Peyer's patch (tissue), 4 donors: ENCODE data around the gene TMEM139.

ENCODE experiments used
- POLR2A ChIP-seq, 2 donors: fragments of 450-650 bp; IDR thresholded peaks; one replicate each; pipeline ENCODE4 v1.5.1; 2017; ENCODE audit warnings: antibody characterized with exemption in 2 of 2, mild to moderate bottlenecking in 2 of 2, moderate library complexity in 2 of 2
- TF ChIP-seq, protein P1 (sequence below), 6 experiments: fragments of 450-650 bp in 4 of 6; fragments of 200-600 bp in 2 of 6; sonication (generic) in 1 of 6; IDR thresholded peaks; one replicate each; pipeline ENCODE4 v1.5.1; 2017 to 2019; ENCODE audit warnings: antibody characterized with exemption in 6 of 6, mild to moderate bottlenecking in 3 of 6, moderate library complexity in 1 of 6

DNA sequence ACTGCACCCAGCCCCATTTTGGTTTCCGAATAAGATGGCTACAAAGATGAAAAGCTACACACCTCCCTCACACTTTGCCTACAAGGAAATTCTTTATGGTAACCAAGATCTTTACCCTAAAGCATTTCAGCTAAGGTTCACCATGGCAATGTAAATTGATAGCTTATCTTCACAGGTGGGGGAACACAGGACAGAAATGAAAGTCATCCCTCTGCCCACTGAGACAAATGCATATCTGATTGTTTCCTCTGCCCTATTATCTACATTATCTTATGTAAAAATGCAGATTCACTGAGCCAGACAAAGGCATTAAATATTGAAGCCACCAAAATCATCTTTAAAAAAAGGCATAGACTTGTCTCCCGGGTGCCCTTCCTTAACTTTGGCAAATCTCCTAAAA is 3.2 kb upstream of the TMEM139 start:
- TF ChIP-seq, protein P1, sequence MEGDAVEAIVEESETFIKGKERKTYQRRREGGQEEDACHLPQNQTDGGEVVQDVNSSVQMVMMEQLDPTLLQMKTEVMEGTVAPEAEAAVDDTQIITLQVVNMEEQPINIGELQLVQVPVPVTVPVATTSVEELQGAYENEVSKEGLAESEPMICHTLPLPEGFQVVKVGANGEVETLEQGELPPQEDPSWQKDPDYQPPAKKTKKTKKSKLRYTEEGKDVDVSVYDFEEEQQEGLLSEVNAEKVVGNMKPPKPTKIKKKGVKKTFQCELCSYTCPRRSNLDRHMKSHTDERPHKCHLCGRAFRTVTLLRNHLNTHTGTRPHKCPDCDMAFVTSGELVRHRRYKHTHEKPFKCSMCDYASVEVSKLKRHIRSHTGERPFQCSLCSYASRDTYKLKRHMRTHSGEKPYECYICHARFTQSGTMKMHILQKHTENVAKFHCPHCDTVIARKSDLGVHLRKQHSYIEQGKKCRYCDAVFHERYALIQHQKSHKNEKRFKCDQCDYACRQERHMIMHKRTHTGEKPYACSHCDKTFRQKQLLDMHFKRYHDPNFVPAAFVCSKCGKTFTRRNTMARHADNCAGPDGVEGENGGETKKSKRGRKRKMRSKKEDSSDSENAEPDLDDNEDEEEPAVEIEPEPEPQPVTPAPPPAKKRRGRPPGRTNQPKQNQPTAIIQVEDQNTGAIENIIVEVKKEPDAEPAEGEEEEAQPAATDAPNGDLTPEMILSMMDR (IDR thresholded peaks at IDR 0.05), result no peak
- TF ChIP-seq POLR2A (IDR thresholded peaks at IDR 0.05), result no peak
